Measurements from ENCODE around the gene TMED8. TPM values are rescaled to one million over a fixed set of nuclear protein-coding genes. Genes with fewer than 3 reads are reported as not detected.

Gene TMED8
- total RNA-seq, 1 donor from 2014 or later = 10.4 TPM

DNA sequence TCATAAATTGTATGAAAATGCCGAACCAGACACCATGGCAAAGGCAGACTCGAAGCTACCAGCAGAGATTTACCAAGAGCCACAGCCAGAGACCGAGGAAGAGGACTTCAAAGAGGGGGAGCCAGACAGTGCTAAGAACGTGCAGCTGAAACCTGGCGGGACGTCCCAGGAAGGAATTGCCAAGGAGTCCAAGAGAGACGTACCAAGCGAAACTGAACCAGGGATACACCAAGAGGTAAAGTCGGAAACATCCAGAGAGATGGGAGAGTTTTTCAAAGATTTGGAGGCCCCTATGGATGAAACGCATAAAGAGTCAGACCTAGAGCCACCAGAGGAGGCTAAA is 579 bp upstream of the TMED8 start:
- Mint-ChIP-seq H3K9me3 (ENCODE audit: low read depth) (no peaks in the 10 kb centered on the region), H3K36me3 (ENCODE audit: low read depth) (no peaks in the 10 kb centered on the region), H3K4me1 (ENCODE audit: low read depth) (peaks cover 18% of the 10 kb centered on the region), H3K4me3 (ENCODE audit: unreplicated experiment) (no peak overlapping the region), H3K27ac (ENCODE audit: unreplicated experiment) (no peak overlapping the region), H3K27me3 (ENCODE audit: low read depth) (no peaks in the 10 kb centered on the region)
- no peak for TF ChIP-seq CTCF (IDR thresholded peaks at IDR 0.05)
- DNase-seq (ENCODE audit: low spot score) = no peak

GRCh38 chr14:77375973-77376770 is 722 bp downstream of the TMED8 start:
- no peaks in the 10 kb centered on the region for H3K27me3 Mint-ChIP-seq (ENCODE audit: low read depth)
- H3K4me1 Mint-ChIP-seq (ENCODE audit: low read depth) = peaks cover 30% of the 10 kb centered on the region
- no peaks in the 10 kb centered on the region for H3K9me3 Mint-ChIP-seq (ENCODE audit: low read depth)
- TF ChIP-seq CTCF (IDR thresholded peaks at IDR 0.05) = no peak
- DNase-seq (ENCODE audit: low spot score) = no peak
- peak overlapping the region; percentile 77 for H3K27ac Mint-ChIP-seq (ENCODE audit: unreplicated experiment)
- no peaks in the 10 kb centered on the region for H3K36me3 Mint-ChIP-seq (ENCODE audit: low read depth)
- H3K4me3 Mint-ChIP-seq (ENCODE audit: unreplicated experiment) = no peak overlapping the region

- H3K4me3 Mint-ChIP-seq (ENCODE audit: unreplicated experiment) = peak overlapping the region; percentile 5
- H3K4me1 Mint-ChIP-seq (ENCODE audit: low read depth) = peaks cover 31% of the 10 kb centered on the region
- no peak for TF ChIP-seq CTCF (IDR thresholded peaks at IDR 0.05)
Observed at GRCh38 chr14:77375164-77375950, 1.5 kb downstream of the TMED8 start.

GRCh38 chr14:77372304-77372841 is 4.5 kb downstream of the TMED8 start:
- H3K9me3 Mint-ChIP-seq (ENCODE audit: low read depth) = no peaks in the 10 kb centered on the region

More at GRCh38 chr14:77375164-77375950, 1.5 kb downstream of the TMED8 start:
- Mint-ChIP-seq H3K9me3 (ENCODE audit: low read depth) (no peaks in the 10 kb centered on the region), H3K27ac (ENCODE audit: unreplicated experiment) (no peak overlapping the region), H3K36me3 (ENCODE audit: low read depth) (no peaks in the 10 kb centered on the region), H3K27me3 (ENCODE audit: low read depth) (no peaks in the 10 kb centered on the region)
- DNase-seq (ENCODE audit: low spot score) = no peak

More at GRCh38 chr14:77372304-77372841, 4.5 kb downstream of the TMED8 start:
- H3K27me3 Mint-ChIP-seq (ENCODE audit: low read depth) = no peaks in the 10 kb centered on the region
- no peak overlapping the region for H3K27ac Mint-ChIP-seq (ENCODE audit: unreplicated experiment)
- peaks cover 31% of the 10 kb centered on the region for H3K4me1 Mint-ChIP-seq (ENCODE audit: low read depth)
- no peak for DNase-seq (ENCODE audit: low spot score)
- no peaks in the 10 kb centered on the region for H3K36me3 Mint-ChIP-seq (ENCODE audit: low read depth)
- TF ChIP-seq CTCF (IDR thresholded peaks at IDR 0.05) = no peak
- H3K4me3 Mint-ChIP-seq (ENCODE audit: unreplicated experiment) = no peak overlapping the region

All from chondrocyte (in vitro differentiated cells).